ENCODE data around the gene GRB14. TPM values are rescaled to one million over a fixed set of nuclear protein-coding genes. Genes with fewer than 3 reads are reported as not detected.

GRB14 gene
- total and polyA plus RNA-seq, 2 donors (not counting 1 experiment from before 2014, with no cell fraction given): 0.33 to 0.34 TPM

GRCh38 chr2:164504253-164504652 lies 117.0 kb downstream of the GRB14 start:
- no peak for TF ChIP-seq CTCF (conservative IDR thresholded peaks at IDR 0.05 in 1 of 2, IDR thresholded peaks at IDR 0.05 in 1 of 2; ENCODE audit: low read depth in 1 of 2, low read length in 2 of 2)
- no peak for TF ChIP-seq EZH2 (IDR thresholded peaks at IDR 0.05; ENCODE audit: low read length, missing control alignments)
- Histone ChIP-seq H4K20me1 (ENCODE audit: control insufficient read depth, extremely low read depth, insufficient read depth, low read length) (no peaks in the 10 kb centered on the region), H3K27ac (ENCODE audit: insufficient read depth, low read length) (no peak overlapping the region), H3K9ac (ENCODE audit: insufficient read depth, low read length) (no peak overlapping the region), H3K4me2 (ENCODE audit: extremely low read depth, insufficient read depth, low read length) (no peak overlapping the region), H3K27me3 (ENCODE audit: control insufficient read depth, insufficient read depth, low read length) (no peaks in the 10 kb centered on the region), H3K4me3 (replicated peaks in 1 of 4; ENCODE audit: control extremely low read depth in 1 of 4, insufficient read depth in 1 of 4, low read depth in 3 of 4, low read length in 4 of 4) (no peak overlapping the region), H3K36me3 (ENCODE audit: control insufficient read depth, insufficient read depth, low read length) (no peaks in the 10 kb centered on the region), H3K79me2 (ENCODE audit: control insufficient read depth, insufficient read depth, low read length) (no peaks in the 10 kb centered on the region), H3K4me1 (ENCODE audit: control insufficient read depth, extremely low read depth, insufficient read depth, low read length) (no peaks in the 10 kb centered on the region), H2AFZ (ENCODE audit: low read length) (no peak overlapping the region), H3K9me3 (ENCODE audit: control insufficient read depth, insufficient read depth, low read depth, low read length) (no peaks in the 10 kb centered on the region)
- no peak for DNase-seq (ENCODE audit: low read depth in 2 of 2)

GRCh38 chr2:164498836-164499235 lies 122.4 kb downstream of the GRB14 start:
- no peak overlapping the region for H3K4me3 ChIP-seq (replicated peaks in 1 of 4; ENCODE audit: control extremely low read depth in 1 of 4, insufficient read depth in 1 of 4, low read depth in 3 of 4, low read length in 4 of 4)
- H4K20me1 ChIP-seq (ENCODE audit: control insufficient read depth, extremely low read depth, insufficient read depth, low read length): no peaks in the 10 kb centered on the region
- no peaks in the 10 kb centered on the region for H3K27me3 ChIP-seq (ENCODE audit: control insufficient read depth, insufficient read depth, low read length)
- H3K79me2 ChIP-seq (ENCODE audit: control insufficient read depth, insufficient read depth, low read length): no peaks in the 10 kb centered on the region
- DNase-seq (ENCODE audit: low read depth in 2 of 2): no peak
- no peak overlapping the region for H3K27ac ChIP-seq (ENCODE audit: insufficient read depth, low read length)
- no peak overlapping the region for H3K9ac ChIP-seq (ENCODE audit: insufficient read depth, low read length)
- H3K4me1 ChIP-seq (ENCODE audit: control insufficient read depth, extremely low read depth, insufficient read depth, low read length): no peaks in the 10 kb centered on the region
- no peak overlapping the region for H3K4me2 ChIP-seq (ENCODE audit: extremely low read depth, insufficient read depth, low read length)
- no peak overlapping the region for H2AFZ ChIP-seq (ENCODE audit: low read length)
- no peaks in the 10 kb centered on the region for H3K9me3 ChIP-seq (ENCODE audit: control insufficient read depth, insufficient read depth, low read depth, low read length)
- TF ChIP-seq CTCF (conservative IDR thresholded peaks at IDR 0.05 in 1 of 2, IDR thresholded peaks at IDR 0.05 in 1 of 2; ENCODE audit: low read depth in 1 of 2, low read length in 2 of 2): no peak
- no peak for TF ChIP-seq EZH2 (IDR thresholded peaks at IDR 0.05; ENCODE audit: low read length, missing control alignments)
- no peaks in the 10 kb centered on the region for H3K36me3 ChIP-seq (ENCODE audit: control insufficient read depth, insufficient read depth, low read length)

GRCh38 chr2:164496881-164497280 lies 124.4 kb downstream of the GRB14 start:
- no peak for DNase-seq (ENCODE audit: low read depth in 2 of 2)
- H3K9me3 ChIP-seq (ENCODE audit: control insufficient read depth, insufficient read depth, low read depth, low read length): no peaks in the 10 kb centered on the region
- H3K79me2 ChIP-seq (ENCODE audit: control insufficient read depth, insufficient read depth, low read length): no peaks in the 10 kb centered on the region
- H3K4me2 ChIP-seq (ENCODE audit: extremely low read depth, insufficient read depth, low read length): no peak overlapping the region
- no peaks in the 10 kb centered on the region for H3K27me3 ChIP-seq (ENCODE audit: control insufficient read depth, insufficient read depth, low read length)
- no peak for TF ChIP-seq CTCF (conservative IDR thresholded peaks at IDR 0.05 in 1 of 2, IDR thresholded peaks at IDR 0.05 in 1 of 2; ENCODE audit: low read depth in 1 of 2, low read length in 2 of 2)
- no peak for TF ChIP-seq EZH2 (IDR thresholded peaks at IDR 0.05; ENCODE audit: low read length, missing control alignments)
- no peaks in the 10 kb centered on the region for H3K4me1 ChIP-seq (ENCODE audit: control insufficient read depth, extremely low read depth, insufficient read depth, low read length)
- no peak overlapping the region for H3K27ac ChIP-seq (ENCODE audit: insufficient read depth, low read length)
- no peaks in the 10 kb centered on the region for H4K20me1 ChIP-seq (ENCODE audit: control insufficient read depth, extremely low read depth, insufficient read depth, low read length)
- H3K4me3 ChIP-seq (replicated peaks in 1 of 4; ENCODE audit: control extremely low read depth in 1 of 4, insufficient read depth in 1 of 4, low read depth in 3 of 4, low read length in 4 of 4): no peak overlapping the region
- no peaks in the 10 kb centered on the region for H3K36me3 ChIP-seq (ENCODE audit: control insufficient read depth, insufficient read depth, low read length)
- H3K9ac ChIP-seq (ENCODE audit: insufficient read depth, low read length): no peak overlapping the region
- no peak overlapping the region for H2AFZ ChIP-seq (ENCODE audit: low read length)
